GM23338 (cell line): Measurements from ENCODE around the gene KRT74.

Experiments used
- EZH2 ChIP-seq: fragments of 200-600 bp; sonication (generic); IDR thresholded peaks from one replicate; pipeline ENCODE4 v1.8.0; 2017; ENCODE audit warnings: antibody characterized with exemption, mild to moderate bottlenecking, low read depth; ENCODE audit not compliant: unreplicated experiment
- EZH2phosphoT487 ChIP-seq: fragments of 200-600 bp; sonication (generic); IDR thresholded peaks from one replicate; pipeline ENCODE4 v1.8.1; 2018; ENCODE audit warnings: antibody characterized with exemption; ENCODE audit not compliant: unreplicated experiment
- JUNB ChIP-seq: IDR thresholded peaks from one replicate; pipeline ENCODE4 v1.6.1; 2016; ENCODE audit warnings: antibody characterized with exemption; ENCODE audit not compliant: unreplicated experiment
- NANOG ChIP-seq: IDR thresholded peaks from 2 replicates; pipeline ENCODE4 v1.6.1; 2016; ENCODE audit warnings: antibody characterized with exemption, borderline replicate concordance
- POLR2AphosphoS5 ChIP-seq: IDR thresholded peaks from 2 replicates; pipeline ENCODE4 v1.6.1; 2016; ENCODE audit warnings: antibody characterized with exemption, low read depth
- STAT1 ChIP-seq: IDR thresholded peaks from one replicate; pipeline ENCODE4 v1.6.1; 2016; ENCODE audit warnings: antibody characterized with exemption; ENCODE audit not compliant: unreplicated experiment
- ZNF331 ChIP-seq: fragments of 250-450 bp; sonication (Bioruptor Pico); IDR thresholded peaks from 2 replicates; pipeline ENCODE4 v1.5.0; 2020; ENCODE audit warnings: low read depth, mild to moderate bottlenecking, moderate library complexity
- TF ChIP-seq, protein P1 (sequence below): IDR thresholded peaks from one replicate; pipeline ENCODE4 v1.6.1; 2018; ENCODE audit warnings: antibody characterized with exemption; ENCODE audit not compliant: unreplicated experiment
- TF ChIP-seq, protein P2 (sequence below), 2 experiments: fragments of 200-600 bp in 1 of 2; sonication (generic) in 1 of 2; conservative IDR thresholded peaks; 2 replicates each; pipeline versions ENCODE4 v1.5.1 to v1.6.1; 2016 to 2017; ENCODE audit warnings: antibody characterized with exemption in 2 of 2, low read depth in 2 of 2, mild to moderate bottlenecking in 2 of 2, moderate library complexity in 1 of 2

- TF ChIP-seq, protein P1, sequence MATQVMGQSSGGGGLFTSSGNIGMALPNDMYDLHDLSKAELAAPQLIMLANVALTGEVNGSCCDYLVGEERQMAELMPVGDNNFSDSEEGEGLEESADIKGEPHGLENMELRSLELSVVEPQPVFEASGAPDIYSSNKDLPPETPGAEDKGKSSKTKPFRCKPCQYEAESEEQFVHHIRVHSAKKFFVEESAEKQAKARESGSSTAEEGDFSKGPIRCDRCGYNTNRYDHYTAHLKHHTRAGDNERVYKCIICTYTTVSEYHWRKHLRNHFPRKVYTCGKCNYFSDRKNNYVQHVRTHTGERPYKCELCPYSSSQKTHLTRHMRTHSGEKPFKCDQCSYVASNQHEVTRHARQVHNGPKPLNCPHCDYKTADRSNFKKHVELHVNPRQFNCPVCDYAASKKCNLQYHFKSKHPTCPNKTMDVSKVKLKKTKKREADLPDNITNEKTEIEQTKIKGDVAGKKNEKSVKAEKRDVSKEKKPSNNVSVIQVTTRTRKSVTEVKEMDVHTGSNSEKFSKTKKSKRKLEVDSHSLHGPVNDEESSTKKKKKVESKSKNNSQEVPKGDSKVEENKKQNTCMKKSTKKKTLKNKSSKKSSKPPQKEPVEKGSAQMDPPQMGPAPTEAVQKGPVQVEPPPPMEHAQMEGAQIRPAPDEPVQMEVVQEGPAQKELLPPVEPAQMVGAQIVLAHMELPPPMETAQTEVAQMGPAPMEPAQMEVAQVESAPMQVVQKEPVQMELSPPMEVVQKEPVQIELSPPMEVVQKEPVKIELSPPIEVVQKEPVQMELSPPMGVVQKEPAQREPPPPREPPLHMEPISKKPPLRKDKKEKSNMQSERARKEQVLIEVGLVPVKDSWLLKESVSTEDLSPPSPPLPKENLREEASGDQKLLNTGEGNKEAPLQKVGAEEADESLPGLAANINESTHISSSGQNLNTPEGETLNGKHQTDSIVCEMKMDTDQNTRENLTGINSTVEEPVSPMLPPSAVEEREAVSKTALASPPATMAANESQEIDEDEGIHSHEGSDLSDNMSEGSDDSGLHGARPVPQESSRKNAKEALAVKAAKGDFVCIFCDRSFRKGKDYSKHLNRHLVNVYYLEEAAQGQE, result no peak
- TF ChIP-seq, protein P2, sequence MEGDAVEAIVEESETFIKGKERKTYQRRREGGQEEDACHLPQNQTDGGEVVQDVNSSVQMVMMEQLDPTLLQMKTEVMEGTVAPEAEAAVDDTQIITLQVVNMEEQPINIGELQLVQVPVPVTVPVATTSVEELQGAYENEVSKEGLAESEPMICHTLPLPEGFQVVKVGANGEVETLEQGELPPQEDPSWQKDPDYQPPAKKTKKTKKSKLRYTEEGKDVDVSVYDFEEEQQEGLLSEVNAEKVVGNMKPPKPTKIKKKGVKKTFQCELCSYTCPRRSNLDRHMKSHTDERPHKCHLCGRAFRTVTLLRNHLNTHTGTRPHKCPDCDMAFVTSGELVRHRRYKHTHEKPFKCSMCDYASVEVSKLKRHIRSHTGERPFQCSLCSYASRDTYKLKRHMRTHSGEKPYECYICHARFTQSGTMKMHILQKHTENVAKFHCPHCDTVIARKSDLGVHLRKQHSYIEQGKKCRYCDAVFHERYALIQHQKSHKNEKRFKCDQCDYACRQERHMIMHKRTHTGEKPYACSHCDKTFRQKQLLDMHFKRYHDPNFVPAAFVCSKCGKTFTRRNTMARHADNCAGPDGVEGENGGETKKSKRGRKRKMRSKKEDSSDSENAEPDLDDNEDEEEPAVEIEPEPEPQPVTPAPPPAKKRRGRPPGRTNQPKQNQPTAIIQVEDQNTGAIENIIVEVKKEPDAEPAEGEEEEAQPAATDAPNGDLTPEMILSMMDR (conservative IDR thresholded peaks at IDR 0.05; ENCODE audit: low read depth in 2 of 2), result no peak
- TF ChIP-seq EZH2 (no peak), ZNF331 (no peak), EZH2phosphoT487 (no peak), JUNB (no peak), STAT1 (no peak), NANOG (no peak), POLR2AphosphoS5 (no peak)
These were observed 32.5 kb upstream of the KRT74 start for GRCh38 chr12:52606096-52606495.
